HL-60 (cell line): ENCODE results near the gene CUTC.

Experiments
- GABPA ChIP-seq: IDR thresholded peaks from 2 replicates; pipeline ENCODE4 v1.6.1; 2012; ENCODE audit warnings: low read depth
- POLR2AphosphoS5 ChIP-seq: IDR thresholded peaks from 2 replicates; pipeline ENCODE4 v1.6.1; 2012; ENCODE audit warnings: low read depth
- SPI1 ChIP-seq: IDR thresholded peaks from 2 replicates; pipeline ENCODE4 v1.6.1; 2012; ENCODE audit warnings: low read depth, mild to moderate bottlenecking, borderline replicate concordance
- TF ChIP-seq, protein P1 (sequence below): IDR thresholded peaks from one replicate; pipeline ENCODE4 v1.5.1; 2011; ENCODE audit warnings: low read length, control low read depth, inconsistent platforms; ENCODE audit not compliant: insufficient read depth
- TF ChIP-seq, protein P2 (sequence below): IDR thresholded peaks from 2 replicates; pipeline ENCODE4 v1.6.1; 2012; ENCODE audit warnings: low read depth; ENCODE audit not compliant: insufficient replicate concordance

DNA sequence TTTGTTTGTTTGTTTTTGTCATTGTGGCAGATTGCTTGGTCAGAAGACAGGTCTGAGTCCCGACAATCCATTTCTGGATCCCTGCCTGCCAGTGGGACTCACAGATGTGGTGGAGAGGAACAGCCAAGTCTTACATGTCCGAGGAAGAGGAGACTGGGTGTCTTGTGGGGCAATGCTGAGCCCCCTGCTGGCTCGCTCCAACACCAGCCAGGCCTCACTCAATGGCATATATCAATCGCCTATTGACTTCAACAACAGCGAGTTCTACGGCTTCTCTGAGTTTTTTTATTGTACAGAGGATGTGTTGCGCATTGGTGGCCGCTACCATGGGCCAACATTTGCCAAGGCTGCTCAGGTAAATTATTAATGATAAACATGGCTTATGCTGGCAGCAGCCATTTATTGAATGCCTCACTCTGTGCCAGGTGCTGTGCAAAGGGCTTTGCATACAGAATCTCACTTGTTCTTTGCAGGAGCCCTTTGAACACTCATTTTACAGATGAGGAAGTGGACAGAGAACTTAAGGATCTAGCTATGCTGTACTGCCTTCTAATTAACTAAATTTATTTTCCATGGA lies 33.4 kb upstream of the CUTC start:
- TF ChIP-seq POLR2AphosphoS5 = no peak
- TF ChIP-seq, protein P1, sequence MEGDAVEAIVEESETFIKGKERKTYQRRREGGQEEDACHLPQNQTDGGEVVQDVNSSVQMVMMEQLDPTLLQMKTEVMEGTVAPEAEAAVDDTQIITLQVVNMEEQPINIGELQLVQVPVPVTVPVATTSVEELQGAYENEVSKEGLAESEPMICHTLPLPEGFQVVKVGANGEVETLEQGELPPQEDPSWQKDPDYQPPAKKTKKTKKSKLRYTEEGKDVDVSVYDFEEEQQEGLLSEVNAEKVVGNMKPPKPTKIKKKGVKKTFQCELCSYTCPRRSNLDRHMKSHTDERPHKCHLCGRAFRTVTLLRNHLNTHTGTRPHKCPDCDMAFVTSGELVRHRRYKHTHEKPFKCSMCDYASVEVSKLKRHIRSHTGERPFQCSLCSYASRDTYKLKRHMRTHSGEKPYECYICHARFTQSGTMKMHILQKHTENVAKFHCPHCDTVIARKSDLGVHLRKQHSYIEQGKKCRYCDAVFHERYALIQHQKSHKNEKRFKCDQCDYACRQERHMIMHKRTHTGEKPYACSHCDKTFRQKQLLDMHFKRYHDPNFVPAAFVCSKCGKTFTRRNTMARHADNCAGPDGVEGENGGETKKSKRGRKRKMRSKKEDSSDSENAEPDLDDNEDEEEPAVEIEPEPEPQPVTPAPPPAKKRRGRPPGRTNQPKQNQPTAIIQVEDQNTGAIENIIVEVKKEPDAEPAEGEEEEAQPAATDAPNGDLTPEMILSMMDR = no peak
- TF ChIP-seq GABPA = no peak
- TF ChIP-seq SPI1 = no peak
- TF ChIP-seq, protein P2, sequence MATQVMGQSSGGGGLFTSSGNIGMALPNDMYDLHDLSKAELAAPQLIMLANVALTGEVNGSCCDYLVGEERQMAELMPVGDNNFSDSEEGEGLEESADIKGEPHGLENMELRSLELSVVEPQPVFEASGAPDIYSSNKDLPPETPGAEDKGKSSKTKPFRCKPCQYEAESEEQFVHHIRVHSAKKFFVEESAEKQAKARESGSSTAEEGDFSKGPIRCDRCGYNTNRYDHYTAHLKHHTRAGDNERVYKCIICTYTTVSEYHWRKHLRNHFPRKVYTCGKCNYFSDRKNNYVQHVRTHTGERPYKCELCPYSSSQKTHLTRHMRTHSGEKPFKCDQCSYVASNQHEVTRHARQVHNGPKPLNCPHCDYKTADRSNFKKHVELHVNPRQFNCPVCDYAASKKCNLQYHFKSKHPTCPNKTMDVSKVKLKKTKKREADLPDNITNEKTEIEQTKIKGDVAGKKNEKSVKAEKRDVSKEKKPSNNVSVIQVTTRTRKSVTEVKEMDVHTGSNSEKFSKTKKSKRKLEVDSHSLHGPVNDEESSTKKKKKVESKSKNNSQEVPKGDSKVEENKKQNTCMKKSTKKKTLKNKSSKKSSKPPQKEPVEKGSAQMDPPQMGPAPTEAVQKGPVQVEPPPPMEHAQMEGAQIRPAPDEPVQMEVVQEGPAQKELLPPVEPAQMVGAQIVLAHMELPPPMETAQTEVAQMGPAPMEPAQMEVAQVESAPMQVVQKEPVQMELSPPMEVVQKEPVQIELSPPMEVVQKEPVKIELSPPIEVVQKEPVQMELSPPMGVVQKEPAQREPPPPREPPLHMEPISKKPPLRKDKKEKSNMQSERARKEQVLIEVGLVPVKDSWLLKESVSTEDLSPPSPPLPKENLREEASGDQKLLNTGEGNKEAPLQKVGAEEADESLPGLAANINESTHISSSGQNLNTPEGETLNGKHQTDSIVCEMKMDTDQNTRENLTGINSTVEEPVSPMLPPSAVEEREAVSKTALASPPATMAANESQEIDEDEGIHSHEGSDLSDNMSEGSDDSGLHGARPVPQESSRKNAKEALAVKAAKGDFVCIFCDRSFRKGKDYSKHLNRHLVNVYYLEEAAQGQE = no peak
